Measurements from ENCODE around the gene TRDMT1. TPM values are rescaled to one million over a fixed set of nuclear protein-coding genes. Genes with fewer than 3 reads are reported as not detected.

Gene TRDMT1
- total RNA-seq, 1 donor from 2014 or later, result 5.7 TPM

DNA sequence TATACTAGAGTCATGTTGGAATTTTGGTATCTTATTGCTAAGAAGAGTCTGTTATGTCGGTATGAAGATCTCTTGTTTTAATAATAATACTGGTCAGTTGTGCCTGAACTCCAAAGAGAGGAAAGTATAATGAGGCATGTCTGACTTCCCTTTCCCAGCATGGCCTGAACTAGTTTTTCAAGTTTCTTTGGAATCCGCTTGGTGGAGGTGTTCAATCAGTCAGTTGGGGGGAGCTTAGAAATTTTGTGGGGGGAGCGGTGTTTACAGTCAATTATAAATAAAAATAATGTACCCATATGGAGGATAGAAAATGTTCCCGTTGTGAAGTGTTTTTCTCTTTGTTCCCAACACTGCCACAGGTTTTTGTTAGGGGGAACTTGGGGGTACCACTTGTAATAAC lies 1.5 kb upstream of the TRDMT1 start:
- TF ChIP-seq, protein P1, sequence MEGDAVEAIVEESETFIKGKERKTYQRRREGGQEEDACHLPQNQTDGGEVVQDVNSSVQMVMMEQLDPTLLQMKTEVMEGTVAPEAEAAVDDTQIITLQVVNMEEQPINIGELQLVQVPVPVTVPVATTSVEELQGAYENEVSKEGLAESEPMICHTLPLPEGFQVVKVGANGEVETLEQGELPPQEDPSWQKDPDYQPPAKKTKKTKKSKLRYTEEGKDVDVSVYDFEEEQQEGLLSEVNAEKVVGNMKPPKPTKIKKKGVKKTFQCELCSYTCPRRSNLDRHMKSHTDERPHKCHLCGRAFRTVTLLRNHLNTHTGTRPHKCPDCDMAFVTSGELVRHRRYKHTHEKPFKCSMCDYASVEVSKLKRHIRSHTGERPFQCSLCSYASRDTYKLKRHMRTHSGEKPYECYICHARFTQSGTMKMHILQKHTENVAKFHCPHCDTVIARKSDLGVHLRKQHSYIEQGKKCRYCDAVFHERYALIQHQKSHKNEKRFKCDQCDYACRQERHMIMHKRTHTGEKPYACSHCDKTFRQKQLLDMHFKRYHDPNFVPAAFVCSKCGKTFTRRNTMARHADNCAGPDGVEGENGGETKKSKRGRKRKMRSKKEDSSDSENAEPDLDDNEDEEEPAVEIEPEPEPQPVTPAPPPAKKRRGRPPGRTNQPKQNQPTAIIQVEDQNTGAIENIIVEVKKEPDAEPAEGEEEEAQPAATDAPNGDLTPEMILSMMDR (IDR thresholded peaks at IDR 0.05), result no peak
- intact Hi-C loops (cut with DNase I), result loop anchor here (5.0 kb wide), 2 partner anchors 126 to 201 kb away; no protein-coding TSS in a partner anchor
- peak overlapping the region; percentile 94 to 96 for H3K27ac ChIP-seq

DNA sequence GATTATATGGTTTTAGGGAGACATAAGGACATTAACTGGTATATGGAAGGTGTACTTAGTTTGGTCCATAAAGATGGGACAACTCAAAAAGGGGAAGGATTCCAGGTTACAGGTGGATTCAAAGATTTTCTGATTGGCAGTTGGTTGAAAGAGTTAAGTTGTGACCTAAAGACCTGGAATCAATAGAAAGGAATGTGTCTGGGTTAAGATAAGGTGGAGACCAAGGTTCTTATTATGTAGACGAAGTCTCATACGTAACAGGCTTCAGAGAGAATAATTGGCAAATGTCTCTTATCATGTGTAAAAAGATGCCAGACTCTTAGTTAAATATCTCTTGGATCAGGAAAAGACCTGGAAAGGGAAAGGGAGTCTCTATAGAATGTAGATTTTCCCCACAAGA lies 1.0 kb upstream of the TRDMT1 start:
- no peak for DNase-seq (ENCODE audit: low spot score in 2 of 2)
- intact Hi-C loops (cut with DNase I), result loop anchor here (5.0 kb wide), 2 partner anchors 125 to 200 kb away; no protein-coding TSS in a partner anchor
- Histone ChIP-seq H3K36me3 (no peaks in the 10 kb centered on the region), H3K4me1 (peaks cover 0 to 15% of the 10 kb centered on the region in 2 donors), H3K27ac (peak overlapping the region; percentile 94 to 96), H3K4me3 (no peak overlapping the region), H3K9me3 (no peaks in the 10 kb centered on the region), H3K27me3 (no peaks in the 10 kb centered on the region)
- TF ChIP-seq, protein P1 (IDR thresholded peaks at IDR 0.05), result no peak

More for the DNA sequence above, 1.5 kb upstream of the TRDMT1 start:
- H3K9me3 ChIP-seq, result no peaks in the 10 kb centered on the region
- H3K4me3 ChIP-seq, result no peak overlapping the region
- peaks cover 0 to 15% of the 10 kb centered on the region in 2 donors for H3K4me1 ChIP-seq
- no peaks in the 10 kb centered on the region for H3K27me3 ChIP-seq
- no peaks in the 10 kb centered on the region for H3K36me3 ChIP-seq
- DNase-seq (ENCODE audit: low spot score in 2 of 2), result no peak

DNA sequence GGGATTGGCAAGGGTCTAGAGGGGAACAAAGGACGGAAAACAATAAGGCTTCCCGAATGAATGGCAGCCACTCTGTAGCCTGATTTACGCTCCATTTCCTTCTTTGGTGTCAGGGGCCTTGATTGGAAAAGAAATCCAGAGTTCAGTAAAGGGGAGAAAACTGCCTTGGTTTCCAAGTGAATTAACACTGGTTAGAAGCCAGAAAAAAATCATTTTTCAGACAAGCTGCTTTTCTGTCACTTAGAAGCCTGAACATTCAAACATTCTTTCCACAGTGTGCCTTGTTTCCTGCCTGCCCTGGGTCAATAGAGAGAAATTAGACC lies 283 bp upstream of the TRDMT1 start:
- peak overlapping the region; percentile 94 to 96 for H3K27ac ChIP-seq
- H3K4me3 ChIP-seq, result peak overlapping the region; percentile 70 to 73
- DNase-seq (ENCODE audit: low spot score in 2 of 2), result no peak
- H3K4me1 ChIP-seq, result peaks cover 0 to 15% of the 10 kb centered on the region in 2 donors
- no peaks in the 10 kb centered on the region for H3K9me3 ChIP-seq
- H3K27me3 ChIP-seq, result no peaks in the 10 kb centered on the region
- TF ChIP-seq, protein P1 (IDR thresholded peaks at IDR 0.05), result no peak
- H3K36me3 ChIP-seq, result no peaks in the 10 kb centered on the region
- intact Hi-C loops (cut with DNase I), result loop anchor here (1.0 to 5.0 kb wide), 4 partner anchors 13 to 199 kb away; partner anchors contain the start of gene VIM

DNA sequence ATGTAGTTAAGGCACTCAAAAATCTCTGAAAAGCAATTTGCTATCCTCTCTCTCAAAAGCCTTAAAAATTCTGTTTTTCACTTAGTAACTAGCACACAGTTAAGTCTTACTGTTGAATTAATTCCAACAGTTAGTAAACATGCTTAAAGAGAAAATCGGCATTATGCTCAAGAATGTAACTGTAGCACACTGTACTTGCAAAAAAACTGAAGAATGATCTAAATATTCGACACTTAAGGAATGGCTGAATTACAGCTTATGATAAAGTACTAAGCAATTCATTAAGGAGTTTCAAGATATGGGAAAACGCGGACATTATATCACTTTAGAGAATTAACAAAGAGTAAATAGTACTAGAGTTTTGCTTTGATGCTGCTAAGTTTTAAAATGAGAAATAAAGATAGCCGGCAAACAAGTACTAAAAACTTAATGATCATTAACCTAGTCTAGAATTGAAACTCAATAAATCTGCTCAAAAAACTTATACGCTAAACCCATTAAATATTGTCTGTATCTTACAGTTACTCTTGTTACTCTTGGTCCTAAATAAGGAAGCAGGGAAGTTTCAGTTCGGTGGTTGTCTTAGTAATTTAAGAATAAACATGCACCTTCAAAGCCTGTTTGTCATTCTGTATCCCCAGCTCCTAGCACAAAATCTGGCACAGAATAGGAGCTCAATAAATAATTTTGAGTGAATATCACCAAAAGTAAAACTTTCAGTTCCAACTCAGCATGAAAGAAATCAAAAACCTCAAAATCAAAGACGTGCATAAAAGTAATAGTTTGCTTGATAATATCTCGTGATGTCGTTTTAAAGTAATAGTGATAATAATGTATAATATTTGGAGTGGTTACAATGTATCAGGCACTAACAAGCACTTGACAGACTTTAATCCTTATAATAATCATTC lies 1.2 kb downstream of the TRDMT1 start:
- no peak for DNase-seq (ENCODE audit: low spot score in 2 of 2)
- H3K27ac ChIP-seq, result peak overlapping the region; percentile 94 to 96
- intact Hi-C loops (cut with DNase I), result loop anchor here (2.0 to 5.0 kb wide), 3 partner anchors 15 to 198 kb away; no protein-coding TSS in a partner anchor
- H3K36me3 ChIP-seq, result no peaks in the 10 kb centered on the region
- H3K9me3 ChIP-seq, result no peaks in the 10 kb centered on the region
- peak overlapping the region; percentile 70 to 73 for H3K4me3 ChIP-seq
- peaks cover 0 to 21% of the 10 kb centered on the region in 2 donors for H3K4me1 ChIP-seq
- H3K27me3 ChIP-seq, result no peaks in the 10 kb centered on the region
- TF ChIP-seq, protein P1 (IDR thresholded peaks at IDR 0.05), result no peak

DNA sequence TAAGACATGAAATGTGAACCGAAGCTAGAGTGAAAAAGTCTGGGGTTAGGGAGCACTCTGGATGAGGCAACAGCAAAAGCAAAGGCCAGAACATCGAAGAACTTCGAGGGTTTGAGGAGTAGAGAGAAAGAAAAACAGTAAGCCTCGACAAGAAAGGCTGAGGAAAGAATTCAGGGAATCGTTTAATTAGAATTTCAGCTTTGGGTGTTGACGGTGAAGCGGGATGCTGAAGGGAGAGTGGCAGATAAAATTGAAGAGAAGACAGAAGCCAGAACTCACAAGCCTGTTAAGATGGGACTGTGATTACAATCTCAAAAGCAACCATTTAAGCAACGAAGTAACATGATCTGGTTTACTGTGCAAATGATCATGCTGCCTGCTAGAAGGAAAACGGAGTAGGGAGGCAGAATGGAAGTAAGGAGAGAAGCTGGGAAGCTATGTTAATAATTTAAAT lies 2.1 kb downstream of the TRDMT1 start:
- Histone ChIP-seq H3K27ac (peak overlapping the region; percentile 94 to 96), H3K9me3 (no peaks in the 10 kb centered on the region), H3K27me3 (no peaks in the 10 kb centered on the region), H3K36me3 (no peaks in the 10 kb centered on the region), H3K4me1 (peaks cover 0 to 22% of the 10 kb centered on the region in 2 donors), H3K4me3 (peak overlapping the region; percentile 70 to 73)
- TF ChIP-seq, protein P1 (IDR thresholded peaks at IDR 0.05), result no peak
- no peak for DNase-seq (ENCODE audit: low spot score in 2 of 2)
- intact Hi-C loops (cut with DNase I), result loop anchor here (2.0 kb wide), 1 partner anchor 23 kb away; no protein-coding TSS in a partner anchor

Data from ascending aorta (tissue), 2 donors.